ENCODE measurements around the gene PAPSS1. TPM values are rescaled to one million over a fixed set of nuclear protein-coding genes. Genes with fewer than 3 reads are reported as not detected.
"Not testable (repeated sequence)": the region's sequence is repeated elsewhere in the genome, so short reads cannot be mapped to it uniquely, and the experiment has no call there.

PAPSS1 gene
- total RNA-seq, 4 donors from 2014 or later: 46.9 to 58.9 (median 54.6) TPM

GRCh38 chr4:107699466-107700206, 20.4 kb downstream of the PAPSS1 start:
- intact Hi-C loops (cut with DNase I; ENCODE audit: low total_unique reads): no loop called here
- no peak overlapping the region for H3K4me3 ChIP-seq (ENCODE audit: low read depth, poor library complexity, severe bottlenecking)
- DNase-seq (ENCODE audit: low spot score in 2 of 2): no peak
- WGBS, 2 donors: 70 to 80% methylated on average over 2 of the region's 2 CpGs
- TF ChIP-seq POLR2A (IDR thresholded peaks at IDR 0.05): no peak
- TF ChIP-seq CTCF (IDR thresholded peaks at IDR 0.05): no peak

GRCh38 chr4:107696187-107696586, 23.8 kb downstream of the PAPSS1 start:
- H3K4me3 ChIP-seq (ENCODE audit: low read depth, poor library complexity, severe bottlenecking); intact Hi-C loops (cut with DNase I; ENCODE audit: low total_unique reads); DNase-seq (ENCODE audit: low spot score in 2 of 2): not testable (repeated sequence)
- 97 to 98% methylated on average over 6 of the region's 6 CpGs for WGBS, 2 donors

GRCh38 chr4:107693132-107693531, 26.9 kb downstream of the PAPSS1 start:
- DNase-seq (ENCODE audit: low spot score in 2 of 2): no peak
- intact Hi-C loops (cut with DNase I; ENCODE audit: low total_unique reads): no loop called here
- TF ChIP-seq CTCF (IDR thresholded peaks at IDR 0.05) (no peak), POLR2A (IDR thresholded peaks at IDR 0.05) (no peak)
- 71 to 84% methylated on average over 2 of the region's 2 CpGs for WGBS, 2 donors
- H3K4me3 ChIP-seq (ENCODE audit: low read depth, poor library complexity, severe bottlenecking): no peak overlapping the region

- DNase-seq (ENCODE audit: low spot score in 2 of 2): no peak
- intact Hi-C loops (cut with DNase I; ENCODE audit: low total_unique reads): no loop called here
- 68 to 75% methylated on average over 3 of the region's 3 CpGs for WGBS, 2 donors
- no peak for TF ChIP-seq POLR2A (IDR thresholded peaks at IDR 0.05)
- TF ChIP-seq CTCF (IDR thresholded peaks at IDR 0.05): no peak
- H3K4me3 ChIP-seq (ENCODE audit: low read depth, poor library complexity, severe bottlenecking): no peak overlapping the region
Measured at GRCh38 chr4:107692202-107692601, 27.8 kb downstream of the PAPSS1 start.

- WGBS, 2 donors: 80 to 88% methylated on average over 4 of the region's 4 CpGs
- no peak overlapping the region for H3K4me3 ChIP-seq (ENCODE audit: low read depth, poor library complexity, severe bottlenecking)
- intact Hi-C loops (cut with DNase I; ENCODE audit: low total_unique reads): no loop called here
- TF ChIP-seq CTCF (IDR thresholded peaks at IDR 0.05) (no peak), POLR2A (IDR thresholded peaks at IDR 0.05) (no peak)
- no peak for DNase-seq (ENCODE audit: low spot score in 2 of 2)
Measured at GRCh38 chr4:107691378-107691777, 28.7 kb downstream of the PAPSS1 start.

GRCh38 chr4:107689912-107690587, 30.0 kb downstream of the PAPSS1 start:
- DNase-seq (ENCODE audit: low spot score in 2 of 2): no peak
- no peak for TF ChIP-seq CTCF (IDR thresholded peaks at IDR 0.05)
- TF ChIP-seq POLR2A (IDR thresholded peaks at IDR 0.05): no peak
- 74 to 76% methylated on average over 2 of the region's 2 CpGs for WGBS, 2 donors
- intact Hi-C loops (cut with DNase I; ENCODE audit: low total_unique reads): no loop called here
- no peak overlapping the region for H3K4me3 ChIP-seq (ENCODE audit: low read depth, poor library complexity, severe bottlenecking)

Measured in lower leg skin (tissue), 4 donors.